Suprapubic skin (tissue), 4 donors: ENCODE measurements around the gene SND1. TPM values are rescaled to one million over a fixed set of nuclear protein-coding genes. Genes with fewer than 3 reads are reported as not detected.

ENCODE experiments used
- DNase-seq, 2 donors: peaks; one replicate each; pipeline ENCODE4 v3.0.0-alpha.2; 2019; ENCODE audit warnings: low spot score in 2 of 2
- H3K27ac ChIP-seq: fragments of 200-600 bp; sonication (generic); one replicate; pipeline ENCODE4 v1.5.1; 2019
- H3K27me3 ChIP-seq: fragments of 200-600 bp; sonication (generic); one replicate; pipeline ENCODE4 v1.5.1; 2019
- H3K36me3 ChIP-seq: fragments of 200-600 bp; sonication (generic); one replicate; pipeline ENCODE4 v1.5.1; 2019
- H3K4me1 ChIP-seq: fragments of 200-600 bp; sonication (generic); one replicate; pipeline ENCODE4 v1.5.1; 2019
- H3K4me3 ChIP-seq: fragments of 200-600 bp; sonication (generic); one replicate; pipeline ENCODE4 v1.5.1; 2019; ENCODE audit warnings: mild to moderate bottlenecking
- H3K9me3 ChIP-seq: fragments of 200-600 bp; sonication (generic); one replicate; pipeline ENCODE4 v1.5.1; 2019
- EP300 ChIP-seq: sonication (generic); formaldehyde crosslinking; IDR thresholded peaks from one replicate; pipeline ENCODE4 v1.6.1; 2017; ENCODE audit warnings: antibody characterized with exemption
- POLR2A ChIP-seq, 2 donors: fragments of 450-650 bp; IDR thresholded peaks; one replicate each; pipeline ENCODE4 v1.6.1; 2017; ENCODE audit warnings: antibody characterized with exemption in 2 of 2, mild to moderate bottlenecking in 2 of 2, moderate library complexity in 2 of 2
- POLR2AphosphoS5 ChIP-seq, 3 donors: sonication (generic); formaldehyde crosslinking; IDR thresholded peaks; one replicate each; pipeline ENCODE4 v1.6.1; 2017; ENCODE audit warnings: antibody characterized with exemption in 3 of 3
- WGBS: methylation state at CpG from one replicate; pipeline ENCODE4 v1.1.5; 2018; 5-methylcytosine and 5-hydroxymethylcytosine counted together
- total RNA-seq, 4 donors: library from RNA; depleted of rRNA; stranded (reverse); fragments of >200 nt; gene quantifications; one replicate each; pipeline ENCODE4 v1.1.0, GENCODE V29; 2016
- TF ChIP-seq, protein P1 (sequence below), 2 donors: fragments of 200-600 bp in 1 of 2; fragments of 450-650 bp in 1 of 2; sonication (generic) in 1 of 2; IDR thresholded peaks; one replicate each; pipeline ENCODE4 v1.5.1; 2016 to 2019; ENCODE audit warnings: antibody characterized with exemption in 2 of 2, mild to moderate bottlenecking in 1 of 2, moderate library complexity in 1 of 2

The SND1 gene
- total RNA-seq, 4 donors from 2014 or later = 72.2 to 99.8 (median 77.2) TPM

DNA sequence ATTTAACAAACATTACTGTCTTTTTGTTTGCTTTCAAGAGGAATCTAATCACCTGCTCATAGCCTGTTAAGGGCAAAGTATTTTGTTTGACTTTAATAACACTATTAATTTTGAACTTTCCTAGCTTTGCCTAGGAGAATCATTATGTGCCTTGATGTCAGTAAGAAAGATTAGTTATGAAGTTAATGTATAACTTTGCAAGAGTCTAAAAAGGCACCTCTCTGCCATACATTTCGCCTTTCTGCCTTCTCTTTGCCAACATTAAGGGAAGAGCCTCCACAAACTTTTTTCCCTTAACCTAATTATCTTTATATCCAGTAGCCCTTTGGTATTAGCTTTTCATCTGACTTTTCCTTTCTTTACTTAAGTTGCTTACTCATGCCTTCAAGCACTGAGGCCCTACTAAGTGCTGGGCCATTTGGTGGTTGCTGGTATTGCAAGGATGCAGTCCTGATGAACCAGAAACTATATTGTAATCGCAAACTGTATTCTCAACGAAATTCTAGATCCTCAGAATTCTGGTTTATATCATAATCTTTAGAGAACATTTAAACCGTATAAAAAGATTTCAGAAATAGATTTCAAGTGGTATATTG is 108.5 kb downstream of the SND1 start:
- no peak for DNase-seq
- no peak overlapping the region for H3K27ac ChIP-seq
- WGBS = 96% methylated on average over 4 of the region's 4 CpGs
- no peak for TF ChIP-seq EP300
- H3K4me3 ChIP-seq = no peak overlapping the region
- H3K4me1 ChIP-seq = no peaks in the 10 kb centered on the region
- no peaks in the 10 kb centered on the region for H3K9me3 ChIP-seq
- H3K27me3 ChIP-seq = no peaks in the 10 kb centered on the region
- H3K36me3 ChIP-seq = no peaks in the 10 kb centered on the region

- TF ChIP-seq POLR2AphosphoS5 (IDR thresholded peaks at IDR 0.05) = no peak
- TF ChIP-seq, protein P1, sequence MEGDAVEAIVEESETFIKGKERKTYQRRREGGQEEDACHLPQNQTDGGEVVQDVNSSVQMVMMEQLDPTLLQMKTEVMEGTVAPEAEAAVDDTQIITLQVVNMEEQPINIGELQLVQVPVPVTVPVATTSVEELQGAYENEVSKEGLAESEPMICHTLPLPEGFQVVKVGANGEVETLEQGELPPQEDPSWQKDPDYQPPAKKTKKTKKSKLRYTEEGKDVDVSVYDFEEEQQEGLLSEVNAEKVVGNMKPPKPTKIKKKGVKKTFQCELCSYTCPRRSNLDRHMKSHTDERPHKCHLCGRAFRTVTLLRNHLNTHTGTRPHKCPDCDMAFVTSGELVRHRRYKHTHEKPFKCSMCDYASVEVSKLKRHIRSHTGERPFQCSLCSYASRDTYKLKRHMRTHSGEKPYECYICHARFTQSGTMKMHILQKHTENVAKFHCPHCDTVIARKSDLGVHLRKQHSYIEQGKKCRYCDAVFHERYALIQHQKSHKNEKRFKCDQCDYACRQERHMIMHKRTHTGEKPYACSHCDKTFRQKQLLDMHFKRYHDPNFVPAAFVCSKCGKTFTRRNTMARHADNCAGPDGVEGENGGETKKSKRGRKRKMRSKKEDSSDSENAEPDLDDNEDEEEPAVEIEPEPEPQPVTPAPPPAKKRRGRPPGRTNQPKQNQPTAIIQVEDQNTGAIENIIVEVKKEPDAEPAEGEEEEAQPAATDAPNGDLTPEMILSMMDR (IDR thresholded peaks at IDR 0.05) = no peak
- no peak for TF ChIP-seq EP300
- no peak for TF ChIP-seq POLR2A (IDR thresholded peaks at IDR 0.05)
- no peak overlapping the region for H3K27ac ChIP-seq
- no peaks in the 10 kb centered on the region for H3K9me3 ChIP-seq
- no peak for DNase-seq
- H3K4me3 ChIP-seq = no peak overlapping the region
- no peaks in the 10 kb centered on the region for H3K4me1 ChIP-seq
- H3K27me3 ChIP-seq = no peaks in the 10 kb centered on the region
- WGBS = 94% methylated on average over 2 of the region's 2 CpGs
- no peaks in the 10 kb centered on the region for H3K36me3 ChIP-seq
Observed at GRCh38 chr7:127761196-127761595, 109.2 kb downstream of the SND1 start.

DNA sequence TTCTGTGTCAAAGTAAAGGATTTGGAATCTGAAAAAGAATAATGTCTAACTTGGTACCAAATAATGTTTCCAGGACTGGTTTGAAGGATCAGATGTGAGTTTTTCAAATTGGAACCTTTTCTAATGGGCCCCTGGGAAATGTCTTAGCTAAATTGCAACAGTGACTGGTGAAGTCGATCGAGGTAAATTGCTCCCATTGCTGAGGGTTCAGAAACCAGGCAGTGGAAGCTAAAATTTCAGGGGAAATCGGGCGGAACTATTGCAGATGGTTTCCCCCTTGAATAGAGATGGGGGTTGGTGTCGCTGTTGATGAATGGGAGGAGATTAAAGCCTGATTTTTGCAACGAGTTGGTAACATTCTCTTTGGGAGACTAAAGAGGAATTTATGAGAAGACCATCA is 112.7 kb downstream of the SND1 start:
- no peak overlapping the region for H3K4me3 ChIP-seq
- 93% methylated on average over 6 of the region's 6 CpGs for WGBS
- H3K27ac ChIP-seq = no peak overlapping the region
- H3K4me1 ChIP-seq = no peaks in the 10 kb centered on the region
- H3K9me3 ChIP-seq = no peaks in the 10 kb centered on the region
- DNase-seq = no peak
- H3K36me3 ChIP-seq = no peaks in the 10 kb centered on the region
- H3K27me3 ChIP-seq = no peaks in the 10 kb centered on the region
- TF ChIP-seq EP300 = no peak
- TF ChIP-seq POLR2AphosphoS5 (IDR thresholded peaks at IDR 0.05) = no peak
- TF ChIP-seq, protein P1 (IDR thresholded peaks at IDR 0.05) = no peak
- TF ChIP-seq POLR2A (IDR thresholded peaks at IDR 0.05) = no peak

- Histone ChIP-seq H3K4me3 (no peak overlapping the region), H3K4me1 (no peaks in the 10 kb centered on the region), H3K36me3 (no peaks in the 10 kb centered on the region), H3K27ac (no peak overlapping the region), H3K9me3 (no peaks in the 10 kb centered on the region), H3K27me3 (no peaks in the 10 kb centered on the region)
- TF ChIP-seq EP300 (no peak), POLR2A (IDR thresholded peaks at IDR 0.05) (no peak), POLR2AphosphoS5 (IDR thresholded peaks at IDR 0.05) (no peak)
- TF ChIP-seq, protein P1 (IDR thresholded peaks at IDR 0.05) = no peak
- 88% methylated on average over 3 of the region's 3 CpGs for WGBS
- no peak for DNase-seq
Observed at GRCh38 chr7:127765150-127765549, 113.2 kb downstream of the SND1 start.

DNA sequence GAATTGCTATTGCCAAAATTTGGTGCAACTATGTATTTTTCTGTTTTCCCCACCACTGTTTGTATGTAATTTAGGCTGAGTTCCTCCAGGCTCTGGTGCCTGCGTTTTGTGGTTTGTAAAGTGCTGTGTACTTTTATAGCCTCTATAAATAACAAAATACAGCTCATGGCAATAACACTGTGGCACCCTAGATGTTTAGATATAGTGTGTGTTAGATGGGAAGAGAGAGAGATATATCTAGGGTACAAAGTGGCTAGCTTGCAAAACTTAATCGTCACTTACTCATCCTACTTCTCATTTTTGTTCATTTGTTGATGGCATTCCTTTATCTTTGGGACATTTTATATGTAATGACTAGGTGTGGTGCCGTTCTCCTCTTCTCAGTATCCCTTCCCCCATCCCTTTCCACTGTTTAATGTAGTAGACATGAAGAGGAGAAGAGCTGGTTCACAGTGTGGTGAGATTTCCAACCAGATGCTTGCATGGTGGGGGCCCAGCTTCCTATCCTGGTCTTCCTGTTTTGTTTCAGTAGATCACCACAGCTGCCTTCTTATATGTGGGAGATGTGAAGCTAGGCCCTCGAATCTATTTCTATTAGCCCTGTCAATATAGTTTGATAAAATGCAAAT is 115.0 kb downstream of the SND1 start:
- Histone ChIP-seq H3K36me3 (no peaks in the 10 kb centered on the region), H3K27me3 (no peaks in the 10 kb centered on the region), H3K4me1 (no peaks in the 10 kb centered on the region), H3K27ac (no peak overlapping the region), H3K4me3 (no peak overlapping the region), H3K9me3 (no peaks in the 10 kb centered on the region)
- WGBS = 84% methylated on average over 4 of the region's 4 CpGs
- TF ChIP-seq POLR2A (IDR thresholded peaks at IDR 0.05) = no peak
- no peak for TF ChIP-seq EP300
- no peak for TF ChIP-seq POLR2AphosphoS5 (IDR thresholded peaks at IDR 0.05)
- TF ChIP-seq, protein P1 (IDR thresholded peaks at IDR 0.05) = no peak
- no peak for DNase-seq
